ENCODE data around the gene MACROD1.
A peak's percentile ranks its signal among the peaks of the same experiment; 100 is the strongest.

The MACROD1 gene

GRCh38 chr11:64110465-64111375, 55.2 kb downstream of the MACROD1 start:
- no peak for DNase-seq

- DNase-seq: no peak
Measured at GRCh38 chr11:64109332-64109731, 56.6 kb downstream of the MACROD1 start.

GRCh38 chr11:64107303-64107702, 58.6 kb downstream of the MACROD1 start:
- no peak for DNase-seq

- no peak for DNase-seq
Measured at GRCh38 chr11:64104632-64105031, 61.3 kb downstream of the MACROD1 start.

GRCh38 chr11:64103277-64103985, 62.5 kb downstream of the MACROD1 start:
- DNase-seq: no peak

- no peak for DNase-seq
Measured at GRCh38 chr11:64102005-64102738, 63.7 kb downstream of the MACROD1 start.

- no peak for DNase-seq
Measured at GRCh38 chr11:64101461-64101860, 64.5 kb downstream of the MACROD1 start.

- DNase-seq: no peak
Measured at GRCh38 chr11:64100782-64101353, 65.0 kb downstream of the MACROD1 start.

GRCh38 chr11:64100360-64100759, 65.6 kb downstream of the MACROD1 start:
- DNase-seq: no peak

- DNase-seq: no peak
Measured at GRCh38 chr11:64099436-64099835, 66.5 kb downstream of the MACROD1 start.

- no peak for DNase-seq
Measured at GRCh38 chr11:64098318-64098831, 67.5 kb downstream of the MACROD1 start.

- DNase-seq: no peak
Measured at GRCh38 chr11:64097468-64098317, 68.2 kb downstream of the MACROD1 start.

- DNase-seq: no peak
Measured at GRCh38 chr11:64096835-64097234, 69.1 kb downstream of the MACROD1 start.

- DNase-seq: no peak
Measured at GRCh38 chr11:64095949-64096348, 70.0 kb downstream of the MACROD1 start.

- no peak for DNase-seq
Measured at GRCh38 chr11:64095273-64095817, 70.6 kb downstream of the MACROD1 start.

- DNase-seq: peak; percentile 75
Measured at GRCh38 chr11:64094463-64095260, 71.3 kb downstream of the MACROD1 start.

- no peak for DNase-seq
Measured at GRCh38 chr11:64093233-64094039, 72.5 kb downstream of the MACROD1 start.

GRCh38 chr11:64092761-64093136, 73.2 kb downstream of the MACROD1 start:
- no peak for DNase-seq

GRCh38 chr11:64092111-64092760, 73.7 kb downstream of the MACROD1 start:
- DNase-seq: no peak
